ENCODE data around the gene CDH4.
"Not testable (repeated sequence)": the region's sequence is repeated elsewhere in the genome, so short reads cannot be mapped to it uniquely, and the experiment has no call there.

The CDH4 gene

DNA sequence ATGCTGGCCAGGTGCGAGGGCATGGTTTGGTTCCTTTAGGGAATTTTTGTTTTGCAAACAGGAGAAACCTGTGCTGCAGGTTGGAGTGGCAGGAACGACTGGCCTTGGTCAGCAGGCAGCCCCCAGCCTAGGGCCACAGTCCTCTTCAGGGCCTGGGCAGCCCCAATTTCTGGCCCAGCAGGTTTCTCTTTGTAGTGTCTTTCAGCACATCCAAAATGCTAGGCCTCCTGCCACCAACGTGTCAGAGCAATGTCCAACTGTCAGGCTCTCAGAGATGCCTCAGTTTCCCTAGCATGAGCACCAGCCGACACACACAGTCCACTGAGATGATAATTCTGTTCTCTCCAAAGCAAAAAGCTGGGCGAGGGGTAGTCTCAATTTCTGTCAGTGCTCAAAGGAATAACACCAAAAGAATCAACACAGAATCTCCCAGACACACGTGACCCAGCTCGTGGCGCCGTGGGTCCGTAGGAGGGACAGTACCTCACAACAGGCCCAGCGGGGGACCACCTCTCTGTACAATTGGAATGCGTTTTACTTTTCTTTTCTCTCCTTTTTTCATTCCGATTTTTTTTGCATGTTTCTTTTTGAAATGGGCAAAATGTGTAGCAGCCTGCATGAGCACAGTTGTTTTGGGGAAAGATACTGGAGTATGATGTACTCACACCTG lies 687.8 kb downstream of the CDH4 start:
- Mint-ChIP-seq H3K36me3 (no peaks in the 10 kb centered on the region), H3K4me3 (no peak overlapping the region), H3K27ac (no peak overlapping the region), H3K4me1 (no peaks in the 10 kb centered on the region), H3K9me3 (no peaks in the 10 kb centered on the region)
- DNase-seq (ENCODE audit: low spot score in 2 of 2) (no peak), ATAC-seq (no peak)

DNA sequence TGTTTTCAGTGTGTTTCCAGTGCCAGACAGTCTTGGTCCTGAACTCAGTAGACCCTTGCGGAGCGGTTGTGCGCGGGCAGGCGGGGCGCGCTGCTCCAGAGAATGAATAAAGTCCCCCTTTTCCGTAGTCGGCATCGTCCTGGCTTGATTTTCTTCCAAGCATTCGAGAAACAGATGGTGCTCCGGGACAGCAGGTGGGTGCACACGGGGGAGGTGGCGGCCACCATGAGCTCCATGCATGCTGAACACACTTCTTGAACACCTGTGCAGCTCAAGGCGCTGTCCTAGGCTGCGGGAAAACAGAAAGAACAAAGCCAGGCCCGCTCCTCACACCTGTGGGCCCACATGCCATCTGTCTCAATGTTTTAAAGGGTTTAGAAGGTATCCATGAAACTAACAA lies 688.4 kb downstream of the CDH4 start:
- DNase-seq (ENCODE audit: low spot score in 2 of 2), result no peak
- no peak overlapping the region for H3K4me3 Mint-ChIP-seq
- no peaks in the 10 kb centered on the region for H3K36me3 Mint-ChIP-seq
- no peak overlapping the region for H3K27ac Mint-ChIP-seq
- H3K9me3 Mint-ChIP-seq, result no peaks in the 10 kb centered on the region
- no peak for ATAC-seq
- H3K4me1 Mint-ChIP-seq, result no peaks in the 10 kb centered on the region

GRCh38 chr20:61940976-61941720 lies 689.1 kb downstream of the CDH4 start:
- no peak for ATAC-seq
- Mint-ChIP-seq H3K4me1 (no peaks in the 10 kb centered on the region), H3K27ac (no peak overlapping the region), H3K9me3 (no peaks in the 10 kb centered on the region), H3K4me3 (no peak overlapping the region), H3K36me3 (no peaks in the 10 kb centered on the region)
- no peak for DNase-seq (ENCODE audit: low spot score in 2 of 2)

DNA sequence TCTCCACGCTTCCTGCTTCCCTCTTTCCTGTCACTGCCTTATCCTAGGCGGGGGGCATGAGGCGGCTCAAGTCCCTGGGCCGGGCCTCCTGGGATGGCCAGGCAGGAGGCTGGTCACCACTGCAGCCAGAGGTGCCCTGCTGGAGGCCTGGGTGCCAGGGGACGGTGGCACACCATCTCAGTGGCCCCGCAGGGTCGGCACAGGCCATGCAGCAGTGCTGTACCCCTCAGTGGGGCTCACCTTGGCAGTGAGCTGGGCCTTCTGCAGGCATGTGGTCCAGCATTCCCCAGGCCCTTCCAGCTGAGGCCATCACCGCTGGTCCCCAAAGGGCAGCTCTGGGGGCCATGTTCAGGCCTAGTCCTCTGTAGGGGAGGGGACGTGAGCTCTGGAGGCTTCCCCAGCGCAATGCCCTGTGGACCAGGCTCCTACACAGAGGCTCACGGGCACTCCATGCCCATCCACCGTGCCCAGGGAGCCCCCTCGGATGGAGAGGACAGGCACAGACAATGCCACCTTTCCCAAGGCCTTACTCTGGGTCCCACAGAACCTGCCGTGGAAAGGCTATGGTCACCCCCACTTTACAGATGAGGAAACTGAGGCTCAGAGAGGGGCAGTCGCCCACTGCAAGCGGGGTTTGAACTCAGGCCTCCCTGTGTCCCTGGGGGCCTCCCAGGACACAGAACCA lies 689.8 kb downstream of the CDH4 start:
- no peak overlapping the region for H3K27ac Mint-ChIP-seq
- DNase-seq (ENCODE audit: low spot score in 2 of 2) (no peak), ATAC-seq (no peak)
- H3K4me3 Mint-ChIP-seq, result no peak overlapping the region
- no peaks in the 10 kb centered on the region for H3K36me3 Mint-ChIP-seq
- H3K4me1 Mint-ChIP-seq, result no peaks in the 10 kb centered on the region
- H3K9me3 Mint-ChIP-seq, result no peaks in the 10 kb centered on the region

- no peak for ATAC-seq
- H3K4me1 Mint-ChIP-seq, result no peaks in the 10 kb centered on the region
- H3K9me3 Mint-ChIP-seq, result no peaks in the 10 kb centered on the region
- no peak for DNase-seq (ENCODE audit: low spot score in 2 of 2)
- no peaks in the 10 kb centered on the region for H3K36me3 Mint-ChIP-seq
- H3K27ac Mint-ChIP-seq, result no peak overlapping the region
- H3K4me3 Mint-ChIP-seq, result no peak overlapping the region
These were observed 690.5 kb downstream of the CDH4 start for GRCh38 chr20:61942526-61942925.

DNA sequence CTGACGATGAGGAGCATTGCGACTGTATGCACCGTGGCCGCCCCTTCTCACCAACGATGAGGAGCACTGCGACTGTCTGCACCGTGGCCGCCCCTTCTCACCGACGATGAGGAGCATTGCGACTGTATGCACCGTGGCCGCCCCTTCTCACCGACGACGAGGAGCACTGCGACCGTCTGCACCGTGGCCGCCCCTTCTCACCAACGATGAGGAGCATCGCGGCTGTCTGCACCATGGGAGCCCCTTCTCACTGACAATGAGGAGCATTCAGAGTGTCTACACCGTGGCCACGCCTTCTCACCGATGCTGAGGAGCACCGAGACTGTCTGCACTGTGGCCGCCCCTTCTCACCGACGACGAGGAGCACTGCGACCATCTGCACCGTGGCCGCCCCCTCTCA lies 692.9 kb downstream of the CDH4 start:
- not testable (repeated sequence) for H3K36me3 Mint-ChIP-seq; DNase-seq (ENCODE audit: low spot score in 2 of 2); H3K4me3 Mint-ChIP-seq; H3K4me1 Mint-ChIP-seq; H3K27ac Mint-ChIP-seq; ATAC-seq; H3K9me3 Mint-ChIP-seq

GRCh38 chr20:61945495-61945894 lies 693.4 kb downstream of the CDH4 start:
- H3K36me3 Mint-ChIP-seq; ATAC-seq; H3K27ac Mint-ChIP-seq; DNase-seq (ENCODE audit: low spot score in 2 of 2); H3K4me1 Mint-ChIP-seq; H3K4me3 Mint-ChIP-seq; H3K9me3 Mint-ChIP-seq: not testable (repeated sequence)

DNA sequence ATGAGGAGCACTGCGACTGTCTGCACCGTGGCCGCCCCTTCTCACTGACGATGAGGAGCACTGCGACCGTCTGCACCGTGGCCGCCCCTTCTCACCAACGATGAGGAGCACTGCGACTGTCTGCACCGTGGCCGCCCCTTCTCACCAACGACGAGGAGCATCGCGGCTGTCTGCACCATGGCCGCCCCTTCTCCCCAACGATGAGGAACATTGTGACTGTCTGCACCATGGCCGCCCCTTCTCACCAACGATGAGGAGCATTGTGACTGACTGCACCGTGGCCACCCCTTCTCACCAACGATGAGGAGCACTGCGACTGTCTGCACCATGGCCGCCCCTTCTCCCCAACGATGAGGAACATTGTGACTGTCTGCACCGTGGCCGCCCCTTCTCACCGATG lies 696.0 kb downstream of the CDH4 start:
- H3K27ac Mint-ChIP-seq; H3K36me3 Mint-ChIP-seq; H3K9me3 Mint-ChIP-seq; DNase-seq (ENCODE audit: low spot score in 2 of 2); H3K4me1 Mint-ChIP-seq; H3K4me3 Mint-ChIP-seq; ATAC-seq: not testable (repeated sequence)

DNA sequence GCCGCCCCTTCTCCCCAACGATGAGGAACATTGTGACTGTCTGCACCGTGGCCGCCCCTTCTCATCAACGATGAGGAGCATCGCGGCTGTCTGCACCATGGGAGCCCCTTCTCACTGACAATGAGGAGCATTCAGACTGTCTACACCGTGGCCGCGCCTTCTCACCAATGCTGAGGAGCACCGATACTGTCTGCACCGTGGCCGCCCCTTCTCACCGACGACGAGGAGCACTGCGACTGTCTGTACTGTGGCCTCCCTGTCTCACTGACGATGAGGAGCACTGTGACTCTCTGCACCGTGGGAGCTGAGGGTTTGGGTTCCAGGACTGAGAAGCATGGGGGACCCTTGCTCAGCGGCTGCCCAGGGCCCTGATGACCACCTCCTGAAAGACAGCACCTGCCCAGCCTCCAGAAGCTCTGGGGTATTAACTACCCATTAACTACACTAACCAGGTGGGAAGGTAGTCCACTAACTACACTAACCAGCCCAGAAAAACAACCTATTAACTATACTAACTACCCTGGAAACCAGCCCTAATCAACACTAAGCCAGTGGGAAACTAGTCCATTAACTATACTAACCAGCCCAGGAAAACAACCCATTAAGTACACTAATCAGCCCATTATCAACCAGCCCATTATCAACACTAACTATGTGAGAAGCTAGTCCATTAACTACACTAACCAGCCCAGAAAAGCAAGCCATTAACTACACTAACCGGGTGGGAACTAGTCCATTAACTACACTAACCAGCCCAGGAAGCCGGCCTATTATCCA lies 696.7 kb downstream of the CDH4 start:
- no peak for DNase-seq (ENCODE audit: low spot score in 2 of 2)
- Mint-ChIP-seq H3K27ac (no peak overlapping the region), H3K4me1 (no peaks in the 10 kb centered on the region), H3K9me3 (no peaks in the 10 kb centered on the region), H3K4me3 (no peak overlapping the region), H3K36me3 (no peaks in the 10 kb centered on the region)
- no peak for ATAC-seq

- Mint-ChIP-seq H3K4me1 (no peaks in the 10 kb centered on the region), H3K9me3 (no peaks in the 10 kb centered on the region), H3K27ac (no peak overlapping the region), H3K36me3 (no peaks in the 10 kb centered on the region), H3K4me3 (no peak overlapping the region)
- DNase-seq (ENCODE audit: low spot score in 2 of 2), result no peak
- no peak for ATAC-seq
These were observed 697.3 kb downstream of the CDH4 start for GRCh38 chr20:61949363-61949713.

GRCh38 chr20:61949714-61950640 lies 697.9 kb downstream of the CDH4 start:
- Mint-ChIP-seq H3K9me3 (no peaks in the 10 kb centered on the region), H3K4me3 (no peak overlapping the region), H3K27ac (no peak overlapping the region), H3K36me3 (no peaks in the 10 kb centered on the region), H3K4me1 (no peaks in the 10 kb centered on the region)
- ATAC-seq (peak; percentile 28), DNase-seq (ENCODE audit: low spot score in 2 of 2) (no peak)

- no peak overlapping the region for H3K27ac Mint-ChIP-seq
- ATAC-seq (no peak), DNase-seq (ENCODE audit: low spot score in 2 of 2) (no peak)
- H3K4me3 Mint-ChIP-seq, result no peak overlapping the region
- no peaks in the 10 kb centered on the region for H3K36me3 Mint-ChIP-seq
- no peaks in the 10 kb centered on the region for H3K9me3 Mint-ChIP-seq
- no peaks in the 10 kb centered on the region for H3K4me1 Mint-ChIP-seq
These were observed 698.6 kb downstream of the CDH4 start for GRCh38 chr20:61950641-61951071.

GRCh38 chr20:61951695-61952533 lies 699.9 kb downstream of the CDH4 start:
- H3K27ac Mint-ChIP-seq, result no peak overlapping the region
- H3K4me1 Mint-ChIP-seq, result no peaks in the 10 kb centered on the region
- H3K4me3 Mint-ChIP-seq, result no peak overlapping the region
- no peak for DNase-seq (ENCODE audit: low spot score in 2 of 2)
- ATAC-seq, result no peak
- no peaks in the 10 kb centered on the region for H3K36me3 Mint-ChIP-seq
- no peaks in the 10 kb centered on the region for H3K9me3 Mint-ChIP-seq

Data from stimulated activated effector memory CD8-positive, alpha-beta T cell treated with anti-CD3 and anti-CD28 coated beads, Interleukin-12 subunit alpha, Interleukin-12 subunit beta, amount 100 ng/mL, for 72 hours (primary cell).